ENCODE results near the gene ZDHHC20. TPM values are rescaled to one million over a fixed set of nuclear protein-coding genes. Genes with fewer than 3 reads are reported as not detected.
A peak's percentile ranks its signal among the peaks of the same experiment; 100 is the strongest.

Gene ZDHHC20
- total RNA-seq, 1 donor from 2014 or later = 77.7 TPM

- intact Hi-C loops (cut with DNase I) = no loop called here
- Histone ChIP-seq H3K36me3 (no peaks in the 10 kb centered on the region), H3K4me3 (no peak overlapping the region), H3K27ac (peak overlapping the region; percentile 73), H3K9me3 (no peaks in the 10 kb centered on the region), H3K27me3 (no peaks in the 10 kb centered on the region), H3K4me1 (peaks cover 15% of the 10 kb centered on the region)
- no peak for TF ChIP-seq CTCF (IDR thresholded peaks at IDR 0.05)
- ATAC-seq (no peak), DNase-seq (no peak)
Measured at GRCh38 chr13:21435231-21435630, 23.9 kb downstream of the ZDHHC20 start.

- Histone ChIP-seq H3K4me1 (peaks cover 15% of the 10 kb centered on the region), H3K27me3 (no peaks in the 10 kb centered on the region), H3K36me3 (no peaks in the 10 kb centered on the region), H3K9me3 (no peaks in the 10 kb centered on the region), H3K4me3 (no peak overlapping the region), H3K27ac (peak overlapping the region; percentile 73)
- intact Hi-C loops (cut with DNase I) = no loop called here
- no peak for TF ChIP-seq CTCF (IDR thresholded peaks at IDR 0.05)
- no peak for DNase-seq
- ATAC-seq = peak; percentile 40
Measured at GRCh38 chr13:21434588-21434987, 24.5 kb downstream of the ZDHHC20 start.

GRCh38 chr13:21429211-21429610 is 29.9 kb downstream of the ZDHHC20 start:
- DNase-seq (no peak), ATAC-seq (no peak)
- Histone ChIP-seq H3K9me3 (peaks cover 8% of the 10 kb centered on the region), H3K36me3 (no peaks in the 10 kb centered on the region), H3K4me1 (no peaks in the 10 kb centered on the region), H3K27ac (no peak overlapping the region), H3K27me3 (no peaks in the 10 kb centered on the region), H3K4me3 (no peak overlapping the region)
- intact Hi-C loops (cut with DNase I) = no loop called here
- TF ChIP-seq CTCF (IDR thresholded peaks at IDR 0.05) = no peak

DNA sequence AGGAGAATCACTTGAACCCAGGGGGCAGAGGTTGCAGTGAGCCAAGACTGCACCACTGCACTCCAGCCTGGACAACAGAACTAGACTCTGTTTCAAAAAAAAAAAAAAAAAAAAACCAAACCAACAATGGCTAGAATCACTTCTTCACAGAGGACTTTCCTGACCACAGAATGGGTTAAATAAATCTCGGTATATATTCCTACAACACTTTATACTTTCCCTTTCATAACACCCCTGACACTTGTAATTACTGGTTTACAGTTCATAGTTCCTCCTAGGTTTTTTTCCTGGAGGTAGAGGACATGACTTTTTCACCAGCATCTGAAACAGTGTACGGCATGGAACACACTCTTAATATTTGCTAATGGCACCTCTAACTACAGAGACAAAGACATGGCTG is 31.4 kb downstream of the ZDHHC20 start:
- Histone ChIP-seq H3K27me3 (no peaks in the 10 kb centered on the region), H3K36me3 (no peaks in the 10 kb centered on the region), H3K4me3 (no peak overlapping the region), H3K27ac (no peak overlapping the region), H3K4me1 (no peaks in the 10 kb centered on the region), H3K9me3 (peaks cover 8% of the 10 kb centered on the region)
- intact Hi-C loops (cut with DNase I) = no loop called here
- TF ChIP-seq CTCF (IDR thresholded peaks at IDR 0.05) = no peak
- ATAC-seq (no peak), DNase-seq (no peak)

- Histone ChIP-seq H3K27me3 (no peaks in the 10 kb centered on the region), H3K27ac (no peak overlapping the region), H3K4me3 (no peak overlapping the region), H3K4me1 (no peaks in the 10 kb centered on the region), H3K9me3 (peaks cover 8% of the 10 kb centered on the region), H3K36me3 (no peaks in the 10 kb centered on the region)
- no peak for ATAC-seq
- no peak for TF ChIP-seq CTCF (IDR thresholded peaks at IDR 0.05)
- no peak for DNase-seq
- intact Hi-C loops (cut with DNase I) = no loop called here
Measured at GRCh38 chr13:21426238-21426637, 32.9 kb downstream of the ZDHHC20 start.

- intact Hi-C loops (cut with DNase I) = no loop called here
- Histone ChIP-seq H3K27ac (no peak overlapping the region), H3K4me1 (no peaks in the 10 kb centered on the region), H3K9me3 (no peaks in the 10 kb centered on the region), H3K4me3 (no peak overlapping the region), H3K27me3 (no peaks in the 10 kb centered on the region), H3K36me3 (peaks cover 8% of the 10 kb centered on the region)
- DNase-seq (no peak), ATAC-seq (no peak)
- no peak for TF ChIP-seq CTCF (IDR thresholded peaks at IDR 0.05)
Measured at GRCh38 chr13:21420706-21421105, 38.4 kb downstream of the ZDHHC20 start.

All from upper lobe of right lung (tissue), 1 donor.